ENCODE data around the gene CEP78. TPM values are rescaled to one million over a fixed set of nuclear protein-coding genes. Genes with fewer than 3 reads are reported as not detected.
"Not testable (repeated sequence)": the region's sequence is repeated elsewhere in the genome, so short reads cannot be mapped to it uniquely, and the experiment has no call there.

The CEP78 gene
- total RNA-seq, 1 donor from 2014 or later: 12.1 TPM

- Histone ChIP-seq H3K9me3 (no peaks in the 10 kb centered on the region), H3K27ac (no peak overlapping the region), H3K27me3 (no peaks in the 10 kb centered on the region), H3K4me1 (peaks cover 13% of the 10 kb centered on the region), H3K36me3 (no peaks in the 10 kb centered on the region), H3K4me3 (no peak overlapping the region)
- ATAC-seq (peak; percentile 79), DNase-seq (peak; percentile 81)
- no peak for TF ChIP-seq CTCF (IDR thresholded peaks at IDR 0.05)
- intact Hi-C loops (cut with DNase I): no loop called here
Observed at GRCh38 chr9:78280982-78281668, 45.2 kb downstream of the CEP78 start.

- intact Hi-C loops (cut with DNase I); H3K4me1 ChIP-seq; ATAC-seq; H3K4me3 ChIP-seq; H3K27me3 ChIP-seq; H3K36me3 ChIP-seq; H3K9me3 ChIP-seq; H3K27ac ChIP-seq; DNase-seq: not testable (repeated sequence)
Observed at GRCh38 chr9:78284181-78284580, 48.3 kb downstream of the CEP78 start.

GRCh38 chr9:78286125-78286524 lies 50.2 kb downstream of the CEP78 start:
- Histone ChIP-seq H3K36me3 (no peaks in the 10 kb centered on the region), H3K27me3 (no peaks in the 10 kb centered on the region), H3K4me3 (no peak overlapping the region), H3K4me1 (peaks cover 2% of the 10 kb centered on the region), H3K27ac (no peak overlapping the region), H3K9me3 (no peaks in the 10 kb centered on the region)
- no peak for TF ChIP-seq CTCF (IDR thresholded peaks at IDR 0.05)
- ATAC-seq (no peak), DNase-seq (no peak)
- intact Hi-C loops (cut with DNase I): no loop called here

- ATAC-seq (no peak), DNase-seq (no peak)
- Histone ChIP-seq H3K9me3 (no peaks in the 10 kb centered on the region), H3K4me3 (no peak overlapping the region), H3K27me3 (no peaks in the 10 kb centered on the region), H3K36me3 (no peaks in the 10 kb centered on the region), H3K27ac (no peak overlapping the region), H3K4me1 (no peaks in the 10 kb centered on the region)
- intact Hi-C loops (cut with DNase I): no loop called here
- TF ChIP-seq CTCF (IDR thresholded peaks at IDR 0.05): no peak
Observed at GRCh38 chr9:78286946-78287388, 51.1 kb downstream of the CEP78 start.

GRCh38 chr9:78288214-78288892 lies 52.5 kb downstream of the CEP78 start:
- Histone ChIP-seq H3K9me3 (no peaks in the 10 kb centered on the region), H3K27ac (no peak overlapping the region), H3K27me3 (no peaks in the 10 kb centered on the region), H3K4me3 (no peak overlapping the region), H3K36me3 (no peaks in the 10 kb centered on the region), H3K4me1 (no peaks in the 10 kb centered on the region)
- ATAC-seq (no peak), DNase-seq (no peak)
- TF ChIP-seq CTCF (IDR thresholded peaks at IDR 0.05): no peak
- intact Hi-C loops (cut with DNase I): no loop called here

GRCh38 chr9:78289474-78289873 lies 53.6 kb downstream of the CEP78 start:
- no peak for ATAC-seq
- DNase-seq: no peak
- intact Hi-C loops (cut with DNase I): no loop called here
- H3K36me3 ChIP-seq: no peaks in the 10 kb centered on the region
- no peaks in the 10 kb centered on the region for H3K9me3 ChIP-seq
- no peak for TF ChIP-seq CTCF (IDR thresholded peaks at IDR 0.05)
- no peak overlapping the region for H3K4me3 ChIP-seq
- no peak overlapping the region for H3K27ac ChIP-seq
- no peaks in the 10 kb centered on the region for H3K4me1 ChIP-seq
- H3K27me3 ChIP-seq: no peaks in the 10 kb centered on the region

All from upper lobe of right lung (tissue), 1 donor.